OCI-LY7 (cell line): ENCODE measurements around the gene TENT5C. TPM values are rescaled to one million over a fixed set of nuclear protein-coding genes. Genes with fewer than 3 reads are reported as not detected.

ENCODE experiments used
- BruUV-seq: library from RNA; stranded (reverse); fragments of 400-500 nt; replicated peaks from 2 replicates; lab custom pipeline; 2021; lab: Mats Ljungman, UMichigan
- CTCF ChIA-PET: fragments of 300-600 bp; sonication (Branson Sonifier 250); formaldehyde crosslinking; loops from one replicate; lab custom pipeline; 2022; ENCODE audit warnings: antibody characterized with exemption; ENCODE audit not compliant: unreplicated experiment; lab: Charles Lee
- POLR2A ChIA-PET: fragments of 300-600 bp; sonication (Branson Sonifier 250); formaldehyde crosslinking; loops from one replicate; lab custom pipeline; 2022; ENCODE audit warnings: antibody characterized with exemption; lab: Charles Lee
- DNase-seq: peaks from one replicate; pipeline ENCODE4 v3.0.0-alpha.2; 2015; ENCODE audit warnings: low spot score
- H2AFZ ChIP-seq: fragments of 200-600 bp; sonication (generic), shearing (Covaris generic); 2 replicates; pipeline ENCODE4 v1.6.1; 2014; ENCODE audit warnings: mild to moderate bottlenecking, antibody characterized with exemption, low read length, moderate library complexity
- H3K27ac ChIP-seq: fragments of 200-600 bp; sonication (generic); 2 replicates; pipeline ENCODE4 v1.5.1; 2014; ENCODE audit warnings: mixed run types, low read depth, mild to moderate bottlenecking, moderate library complexity, low read length, inconsistent platforms; ENCODE audit not compliant: poor library complexity, severe bottlenecking
- H3K36me3 ChIP-seq: fragments of 200-600 bp; sonication (generic); 2 replicates; pipeline ENCODE4 v1.6.1; 2014; ENCODE audit warnings: mild to moderate bottlenecking, antibody characterized with exemption, low read length, moderate library complexity, mixed read lengths; ENCODE audit not compliant: insufficient read depth
- H3K4me1 ChIP-seq: fragments of 200-600 bp; sonication (generic); 2 replicates; pipeline ENCODE4 v1.5.1; 2014; ENCODE audit warnings: mild to moderate bottlenecking, low read length; ENCODE audit not compliant: insufficient read depth, poor library complexity, severe bottlenecking
- H3K4me2 ChIP-seq: fragments of 200-600 bp; sonication (generic); 2 replicates; pipeline ENCODE4 v1.6.1; 2014; ENCODE audit warnings: mild to moderate bottlenecking, low read length
- H3K4me3 ChIP-seq: fragments of 200-600 bp; sonication (generic); 2 replicates; pipeline ENCODE4 v1.5.1; 2014; ENCODE audit warnings: mild to moderate bottlenecking, low read depth, low read length; ENCODE audit not compliant: poor library complexity, severe bottlenecking
- H3K79me2 ChIP-seq: fragments of 200-600 bp; sonication (generic); 2 replicates; pipeline ENCODE4 v1.6.1; 2016; ENCODE audit warnings: low read depth, mild to moderate bottlenecking, low read length, moderate library complexity, mixed read lengths; ENCODE audit not compliant: insufficient read depth
- H3K9me2 ChIP-seq: fragments of 200-600 bp; sonication (generic); 2 replicates; pipeline ENCODE4 v1.6.1; 2016; ENCODE audit warnings: mild to moderate bottlenecking, low read length, mixed read lengths; ENCODE audit not compliant: insufficient read depth
- H3K9me3 ChIP-seq: fragments of 200-600 bp; sonication (generic); 2 replicates; pipeline ENCODE4 v1.6.1; 2014; ENCODE audit warnings: mild to moderate bottlenecking, mixed run types, low read length, mixed read lengths
- H4K20me1 ChIP-seq: fragments of 200-600 bp; sonication (generic); 2 replicates; pipeline ENCODE4 v1.6.1; 2014; ENCODE audit warnings: mild to moderate bottlenecking, antibody characterized with exemption, low read length, moderate library complexity, mixed read lengths; ENCODE audit not compliant: insufficient read depth
- EZH2phosphoT487 ChIP-seq: fragments of 200-600 bp; sonication (generic); IDR thresholded peaks from 2 replicates; pipeline ENCODE4 v1.6.1; 2018; ENCODE audit warnings: low read depth, borderline replicate concordance, mild to moderate bottlenecking, mixed run types, antibody characterized with exemption, low read length, moderate library complexity, mixed read lengths
- intact Hi-C: fragments of 100-400 bp; cut with micrococcal nuclease; formaldehyde crosslinking; loops from one replicate; pipeline ENCODE4 v1.10.0; 2022; ENCODE audit not compliant: unreplicated experiment
- total RNA-seq, 2 experiments: library from RNA; depleted of rRNA in 1 of 2; stranded (reverse); fragments of >200 nt in 1 of 2; shearing (Covaris generic) in 1 of 2; gene quantifications; 2 replicates each; pipeline ENCODE4 v1.2.3, GENCODE V29; 2014 to 2022
- TF ChIP-seq, protein P1 (sequence below): fragments of 200-600 bp; sonication (generic); conservative IDR thresholded peaks from 2 replicates; pipeline ENCODE4 v1.5.1; 2014; ENCODE audit warnings: mild to moderate bottlenecking, antibody characterized with exemption, low read length, moderate library complexity, mixed read lengths

Gene TENT5C
- total RNA-seq, 2 experiments from 2014 or later = 13.3 to 31.1 TPM

DNA sequence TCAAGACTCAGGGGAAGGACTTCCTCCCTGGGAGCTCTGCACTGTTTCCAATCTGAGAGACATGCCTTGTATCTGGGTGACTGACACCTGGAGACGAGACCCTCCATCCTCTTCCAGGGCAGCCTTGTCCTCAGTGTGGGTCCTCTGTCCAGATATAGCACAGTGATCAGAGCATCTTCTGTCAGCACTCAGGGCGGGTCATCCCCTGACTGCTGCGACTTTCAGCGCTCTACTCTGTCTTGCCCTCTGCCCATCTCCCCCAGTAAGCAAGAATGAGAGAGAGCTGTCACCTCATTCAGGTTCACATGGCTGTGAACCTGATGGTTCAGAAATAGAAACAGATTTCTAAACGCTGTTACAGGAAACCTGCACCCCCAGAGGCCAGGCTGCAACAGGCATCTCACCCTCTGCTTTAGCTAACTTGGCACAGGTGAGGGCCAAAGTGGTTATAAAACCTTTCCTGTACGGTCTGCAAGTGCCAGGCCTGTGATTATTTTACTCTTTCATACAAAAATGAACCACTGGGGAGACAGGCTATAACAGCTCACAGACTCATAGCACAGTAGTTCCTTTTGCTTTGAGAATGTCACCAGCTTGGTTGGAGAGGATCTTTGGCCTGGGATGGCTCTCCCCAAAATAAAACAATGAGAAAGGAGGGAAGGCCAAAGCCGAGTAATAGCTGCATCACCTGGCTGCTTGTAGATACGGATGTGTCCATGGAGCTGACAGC is 11.4 kb upstream of the TENT5C start:
- peak overlapping the region; percentile 14 for H3K27ac ChIP-seq
- H3K4me2 ChIP-seq = peak overlapping the region; percentile 33
- H3K79me2 ChIP-seq = no peaks in the 10 kb centered on the region
- peak; percentile 67 for DNase-seq
- no peaks in the 10 kb centered on the region for H3K9me2 ChIP-seq
- peak overlapping the region; percentile 26; the same call in 1 of the 2 replicates for H2AFZ ChIP-seq
- ChIA-PET CTCF (interaction anchor here (0.8 kb wide), 1 partner anchor 59 kb away, joined by 3 read pairs; no protein-coding TSS in a partner anchor), POLR2A (interaction anchor here (0.5 to 2.5 kb wide), 7 partner anchors 12 to 91 kb away, joined by 3 to 13 read pairs (median 3); partner anchors contain the start of gene TENT5C)
- H3K4me1 ChIP-seq = peaks cover 30% of the 10 kb centered on the region
- BruUV-seq = no TSS peak
- H3K4me3 ChIP-seq = no peak overlapping the region
- TF ChIP-seq EZH2phosphoT487 = no peak
- TF ChIP-seq, protein P1, sequence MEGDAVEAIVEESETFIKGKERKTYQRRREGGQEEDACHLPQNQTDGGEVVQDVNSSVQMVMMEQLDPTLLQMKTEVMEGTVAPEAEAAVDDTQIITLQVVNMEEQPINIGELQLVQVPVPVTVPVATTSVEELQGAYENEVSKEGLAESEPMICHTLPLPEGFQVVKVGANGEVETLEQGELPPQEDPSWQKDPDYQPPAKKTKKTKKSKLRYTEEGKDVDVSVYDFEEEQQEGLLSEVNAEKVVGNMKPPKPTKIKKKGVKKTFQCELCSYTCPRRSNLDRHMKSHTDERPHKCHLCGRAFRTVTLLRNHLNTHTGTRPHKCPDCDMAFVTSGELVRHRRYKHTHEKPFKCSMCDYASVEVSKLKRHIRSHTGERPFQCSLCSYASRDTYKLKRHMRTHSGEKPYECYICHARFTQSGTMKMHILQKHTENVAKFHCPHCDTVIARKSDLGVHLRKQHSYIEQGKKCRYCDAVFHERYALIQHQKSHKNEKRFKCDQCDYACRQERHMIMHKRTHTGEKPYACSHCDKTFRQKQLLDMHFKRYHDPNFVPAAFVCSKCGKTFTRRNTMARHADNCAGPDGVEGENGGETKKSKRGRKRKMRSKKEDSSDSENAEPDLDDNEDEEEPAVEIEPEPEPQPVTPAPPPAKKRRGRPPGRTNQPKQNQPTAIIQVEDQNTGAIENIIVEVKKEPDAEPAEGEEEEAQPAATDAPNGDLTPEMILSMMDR = peak; percentile 67
- no peaks in the 10 kb centered on the region for H4K20me1 ChIP-seq
- no peaks in the 10 kb centered on the region for H3K9me3 ChIP-seq
- intact Hi-C loops = no loop called here
- H3K36me3 ChIP-seq = no peaks in the 10 kb centered on the region

DNA sequence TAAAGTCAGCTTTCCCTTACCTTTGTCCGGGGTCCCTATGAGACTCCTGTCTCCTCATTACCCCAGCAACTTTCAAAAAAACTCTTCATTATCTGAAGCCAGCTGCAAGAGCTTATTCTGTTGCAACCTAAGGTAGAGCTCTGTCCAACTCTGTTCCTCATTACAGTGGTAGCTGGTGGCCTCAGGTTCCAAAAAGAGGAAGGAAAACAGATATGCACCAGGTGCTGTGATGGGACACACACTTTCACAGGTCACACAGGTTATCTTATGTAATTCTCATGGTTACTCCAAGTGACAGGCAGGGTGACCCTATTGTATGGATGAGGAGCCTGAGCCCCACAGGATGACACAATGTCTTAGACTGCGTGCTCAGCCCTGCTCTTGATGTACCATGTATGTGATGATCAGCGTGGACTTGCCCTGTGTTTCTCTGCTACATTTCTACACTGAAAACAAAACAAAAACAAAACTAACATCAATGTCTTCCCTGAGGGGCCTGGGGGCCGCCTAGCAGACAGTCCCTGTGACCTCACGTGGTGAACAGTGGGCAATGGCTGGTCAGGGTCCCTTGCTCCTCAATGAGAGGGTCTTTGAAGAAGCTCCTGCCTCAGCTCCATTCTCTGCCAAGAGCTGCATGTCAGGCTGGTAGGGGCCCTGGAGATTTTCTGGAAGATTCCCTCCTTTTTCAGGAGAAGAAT is 9.7 kb upstream of the TENT5C start:
- intact Hi-C loops = loop anchor here (2.0 kb wide), 1 partner anchor 59 kb away; no protein-coding TSS in a partner anchor
- no peak overlapping the region for H2AFZ ChIP-seq
- peak; percentile 85 for DNase-seq
- no peaks in the 10 kb centered on the region for H3K9me3 ChIP-seq
- CTCF ChIA-PET = interaction anchor here (1.1 kb wide), 1 partner anchor 11 kb away, joined by 3 read pairs; no protein-coding TSS in a partner anchor
- POLR2A ChIA-PET = interaction anchor here (0.7 to 2.5 kb wide), 10 partner anchors 11 to 1132 kb away, joined by 3 to 12 read pairs (median 4); partner anchors contain the start of gene TENT5C
- H4K20me1 ChIP-seq = no peaks in the 10 kb centered on the region
- no peaks in the 10 kb centered on the region for H3K79me2 ChIP-seq
- no TSS peak for BruUV-seq
- peak overlapping the region; percentile 41 for H3K4me2 ChIP-seq
- no peaks in the 10 kb centered on the region for H3K36me3 ChIP-seq
- peak overlapping the region; percentile 37 for H3K27ac ChIP-seq
- no peak overlapping the region for H3K4me3 ChIP-seq
- TF ChIP-seq, protein P1 = no peak
- TF ChIP-seq EZH2phosphoT487 = no peak
- H3K9me2 ChIP-seq = no peaks in the 10 kb centered on the region
- peaks cover 30% of the 10 kb centered on the region for H3K4me1 ChIP-seq
